ENCODE results near the gene ASTN1. TPM values are rescaled to one million over a fixed set of nuclear protein-coding genes. Genes with fewer than 3 reads are reported as not detected.

Gene ASTN1
- total and polyA plus RNA-seq, 9 of the 15 experiments (the other 6 are each of a cell fraction or from before 2014, with no cell fraction given), result 0.05 to 0.22 (median 0.18) TPM

DNA sequence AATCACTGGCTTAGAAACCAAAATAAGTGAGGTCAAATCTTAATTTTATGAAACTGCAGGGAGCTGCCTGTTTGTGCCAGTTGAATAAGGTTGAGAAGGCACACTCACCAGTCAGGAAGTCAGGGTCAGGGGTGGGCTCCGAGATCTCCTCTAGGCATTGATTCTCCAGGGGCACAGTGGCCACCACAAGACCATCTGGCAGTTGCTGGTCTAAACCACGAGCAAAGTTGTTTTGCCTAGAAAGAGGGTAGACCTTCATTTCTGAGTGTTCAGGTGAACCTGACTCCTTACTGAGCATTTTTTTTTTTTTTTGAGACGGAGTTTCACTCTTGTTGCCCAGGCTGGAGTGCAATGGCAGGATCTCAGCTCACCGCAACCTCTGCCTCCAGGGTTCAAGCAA, 220.7 kb downstream of the ASTN1 start:
- Histone ChIP-seq H3K9me3 (replicated peaks; ENCODE audit: control insufficient read depth, insufficient read depth, low read depth, low read length) (no peaks in the 10 kb centered on the region), H3K27ac (ENCODE audit: extremely low read depth, low read depth, low read length) (no peak overlapping the region), H3K79me2 (ENCODE audit: control insufficient read depth, insufficient read depth, low read length) (no peaks in the 10 kb centered on the region), H3K9me1 (ENCODE audit: control insufficient read depth, insufficient read depth, low read length) (no peaks in the 10 kb centered on the region), H3K4me2 (ENCODE audit: insufficient read depth, low read length) (no peak overlapping the region), H3K9ac (ENCODE audit: insufficient read depth in 1 of 2, low read depth in 2 of 2, low read length in 2 of 2) (no peak overlapping the region), H3K4me1 (replicated peaks in 1 of 2; ENCODE audit: control insufficient read depth in 2 of 2, insufficient read depth in 2 of 2, low read length in 2 of 2) (no peaks in the 10 kb centered on the region), H2AFZ (ENCODE audit: low read depth, low read length) (no peak overlapping the region), H3K27me3 (ENCODE audit: control insufficient read depth in 2 of 2, insufficient read depth in 2 of 2, low read length in 2 of 2) (no peaks in the 10 kb centered on the region), H3K36me3 (ENCODE audit: control insufficient read depth, insufficient read depth, low read length) (no peaks in the 10 kb centered on the region), H4K20me1 (replicated peaks; ENCODE audit: control insufficient read depth, insufficient read depth, low read length) (no peaks in the 10 kb centered on the region), H3K4me3 (no peak overlapping the region)
- DNase-seq (ENCODE audit: extremely low read depth in 1 of 4, low spot score in 3 of 4) (no peak), FAIRE-seq (no peak), ATAC-seq (no peak)
- in situ Hi-C loops (cut with MboI) (no loop called here), intact Hi-C loops (cut with micrococcal nuclease) (no loop called here)
- WGBS (ENCODE audit: insufficient coverage, low coverage, missing lambda C conversion rate), result 0% methylated on average over 4 of the region's 4 CpGs
- no peak for TF ChIP-seq ZNF3 (CRISPR knock-in tag; IDR thresholded peaks at IDR 0.05)
- TF ChIP-seq FOSL1 (tag; conservative IDR thresholded peaks at IDR 0.05), result no peak
- TF ChIP-seq, protein P1, sequence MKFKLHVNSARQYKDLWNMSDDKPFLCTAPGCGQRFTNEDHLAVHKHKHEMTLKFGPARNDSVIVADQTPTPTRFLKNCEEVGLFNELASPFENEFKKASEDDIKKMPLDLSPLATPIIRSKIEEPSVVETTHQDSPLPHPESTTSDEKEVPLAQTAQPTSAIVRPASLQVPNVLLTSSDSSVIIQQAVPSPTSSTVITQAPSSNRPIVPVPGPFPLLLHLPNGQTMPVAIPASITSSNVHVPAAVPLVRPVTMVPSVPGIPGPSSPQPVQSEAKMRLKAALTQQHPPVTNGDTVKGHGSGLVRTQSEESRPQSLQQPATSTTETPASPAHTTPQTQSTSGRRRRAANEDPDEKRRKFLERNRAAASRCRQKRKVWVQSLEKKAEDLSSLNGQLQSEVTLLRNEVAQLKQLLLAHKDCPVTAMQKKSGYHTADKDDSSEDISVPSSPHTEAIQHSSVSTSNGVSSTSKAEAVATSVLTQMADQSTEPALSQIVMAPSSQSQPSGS (CRISPR knock-in tag; IDR thresholded peaks at IDR 0.05), result no peak
- no peak for TF ChIP-seq ZNF507 (tag; conservative IDR thresholded peaks at IDR 0.05)
- no peak for TF ChIP-seq MAFK (IDR thresholded peaks at IDR 0.05; ENCODE audit: low read length)
- no peak for TF ChIP-seq EWSR1 (IDR thresholded peaks at IDR 0.05; ENCODE audit: borderline replicate concordance, low read depth, partially characterized antibody)
- TF ChIP-seq, protein P2, sequence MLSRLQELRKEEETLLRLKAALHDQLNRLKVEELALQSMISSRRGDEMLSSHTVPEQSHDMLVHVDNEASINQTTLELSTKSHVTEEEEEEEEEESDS (CRISPR knock-in tag; IDR thresholded peaks at IDR 0.05), result no peak
- no peak for TF ChIP-seq KAT7 (CRISPR knock-in tag; IDR thresholded peaks at IDR 0.05; ENCODE audit: borderline replicate concordance)
- no peak for TF ChIP-seq NR2C2 (CRISPR knock-in tag; IDR thresholded peaks at IDR 0.05)
- TF ChIP-seq NR2C2 (tag; IDR thresholded peaks at IDR 0.05), result no peak
- TF ChIP-seq IFI16 (CRISPR knock-in tag; IDR thresholded peaks at IDR 0.05), result no peak
- TF ChIP-seq ZBTB1 (CRISPR knock-in tag; IDR thresholded peaks at IDR 0.05; ENCODE audit: borderline replicate concordance, low read depth), result no peak
- no peak for TF ChIP-seq NR2F6 (CRISPR knock-in tag; IDR thresholded peaks at IDR 0.05)
- TF ChIP-seq RBM14 (IDR thresholded peaks at IDR 0.05; ENCODE audit: borderline replicate concordance, insufficient read depth, low read depth, low read length), result no peak
- TF ChIP-seq ZNF143 (CRISPR knock-in tag; IDR thresholded peaks at IDR 0.05), result no peak
- no peak for TF ChIP-seq SP2 (IDR thresholded peaks at IDR 0.05; ENCODE audit: extremely low read depth, low read depth, low read length, poor library complexity, severe bottlenecking)
- no TSS peak for BruUV-seq (replicated peaks)
- ChIA-PET CTCF (ENCODE audit: low intra/inter-chr PET ratio) (no interaction called here), POLR2A (interaction anchor here (0.7 kb wide), 2 partner anchors 71 to 274 kb away, joined by 3 read pairs; no protein-coding TSS in a partner anchor)

Data from K562 (cell line).